ENCODE results near the gene CRNN. TPM values are rescaled to one million over a fixed set of nuclear protein-coding genes. Genes with fewer than 3 reads are reported as not detected.

Gene CRNN
- polyA plus RNA-seq, 1 donor from 2014 or later = not detected

Small RNA genes within 50 kb of the gene (small RNA-seq; reads per million reads assigned to genes)
- 0 reads per million in 3 experiments for gene HMGN3P1

Other genes starting within 250 kb of the CRNN start
- gene HRNR, start 190.1 kb downstream of the CRNN start, polyA plus RNA-seq = not detected in 2 replicates
- gene FLG, start 89.0 kb downstream of the CRNN start, polyA plus RNA-seq = not detected in 2 replicates
- not detected in 2 replicates for gene FLG2, start 54.3 kb downstream of the CRNN start, polyA plus RNA-seq
- gene LCE5A, start 96.5 kb upstream of the CRNN start, polyA plus RNA-seq = not detected in 2 replicates
- not detected in 2 replicates for gene CRCT1, start 100.2 kb upstream of the CRNN start, polyA plus RNA-seq
- gene LCE3E, start 152.5 kb upstream of the CRNN start, polyA plus RNA-seq = not detected in 2 replicates
- not detected in 2 replicates for gene LCE3D, start 166.3 kb upstream of the CRNN start, polyA plus RNA-seq
- not detected in 2 replicates for gene LCE3C, start 186.0 kb upstream of the CRNN start, polyA plus RNA-seq
- gene LCE3B, start 199.5 kb upstream of the CRNN start, polyA plus RNA-seq = not detected in 2 replicates
- not detected in 2 replicates for gene LCE3A, start 208.8 kb upstream of the CRNN start, polyA plus RNA-seq
- gene LCE2D, start 249.1 kb upstream of the CRNN start, polyA plus RNA-seq = not detected in 2 replicates

Measured in neural cell (in vitro differentiated cells).